Measurements from ENCODE around the gene RASA4B. TPM values are rescaled to one million over a fixed set of nuclear protein-coding genes. Genes with fewer than 3 reads are reported as not detected.

Gene RASA4B
- total and polyA plus RNA-seq, 2 experiments from 2014 or later: 0.99 to 1.5 TPM

GRCh38 chr7:102433219-102434038, 84.1 kb downstream of the RASA4B start, which contains the start of gene ORAI2:
TSS of gene ORAI2 (plus strand) at chr7:102433575. CDS start at chr7:102438957, 5,382 bp downstream.
- H2AFZ ChIP-seq: peak within 1 kb of the TSS; percentile 85; the same call in 1 of the 2 replicates

More at GRCh38 chr7:102433219-102434038, 84.1 kb downstream of the RASA4B start, which contains the start of gene ORAI2:
- Histone ChIP-seq H3K4me1 (ENCODE audit: insufficient read depth) (peaks cover 26% of the 10 kb centered on the region), H3K4me3 (peak within 1 kb of the TSS; percentile 85), H4K20me1 (replicated peaks; ENCODE audit: insufficient read depth) (no peaks in the 10 kb centered on the region), H3K4me2 (peak within 1 kb of the TSS; percentile 88), H3K27ac (ENCODE audit: low read depth) (no peak within 1 kb of the TSS), H3K79me2 (replicated peaks; ENCODE audit: insufficient read depth) (0 out of 2 replicates have a peak, but pooled peaks cover 7% of the 10 kb centered on the region), H3F3A (replicated peaks; ENCODE audit: low read depth) (no peaks in the 10 kb centered on the region; the same call in 1 of the 2 replicates), H3K36me3 (ENCODE audit: insufficient read depth) (no peaks in the 10 kb centered on the region), H3K27me3 (ENCODE audit: insufficient read depth) (no peaks in the 10 kb centered on the region), H3K9me2 (ENCODE audit: insufficient read depth) (no peaks in the 10 kb centered on the region)
- Mint-ChIP-seq H3K4me3 (peak within 1 kb of the TSS; percentile 80), H3K36me3 (ENCODE audit: low read depth) (peaks cover 4% of the 10 kb centered on the region), H3K27me3 (ENCODE audit: insufficient read depth, low read depth, poor library complexity) (peaks cover 18% of the 10 kb centered on the region), H3K4me1 (peaks cover 29% of the 10 kb centered on the region), H3K27ac (no peak within 1 kb of the TSS; the same call in 1 of the 2 replicates), H3K9me3 (no peaks in the 10 kb centered on the region)
- TF ChIP-seq POLR2AphosphoS5 (IDR thresholded peaks at IDR 0.05; ENCODE audit: low read depth) (peak; percentile 57), CREB1 (CRISPR knock-in tag; IDR thresholded peaks at IDR 0.05; ENCODE audit: low read depth) (peak; percentile 60), EZH2phosphoT487 (IDR thresholded peaks at IDR 0.05; ENCODE audit: unreplicated experiment) (no peak)
- ATAC-seq (peak; percentile 55), DNase-seq (ENCODE audit: low spot score) (peak; percentile 74)

Small RNA genes within 50 kb of the gene (microRNA-seq; reads per million reads assigned to microRNA genes)
- gene MIR4467 (not detected), gene MIR5090 (not detected)

Other genes with a start within 250 kb of the RASA4B start
- 21.9 and 30.3 TPM in 2 replicates for gene SH2B2, start 230.9 kb downstream of the RASA4B start, total RNA-seq (2014; rRNA removed; shearing (Covaris generic))
- gene SH2B2, start 230.9 kb downstream of the RASA4B start, polyA plus RNA-seq (2016; fragmentation: Nextera tagmentation; extraction: Ambion mirVana): 5.6 and 8.7 TPM in 2 replicates
- not detected in 2 replicates for gene SPDYE6, start 161.3 kb downstream of the RASA4B start, total RNA-seq (2014; rRNA removed; shearing (Covaris generic))
- gene SPDYE6, start 161.3 kb downstream of the RASA4B start, polyA plus RNA-seq (2016; fragmentation: Nextera tagmentation; extraction: Ambion mirVana): 0.97 TPM in 1 of 2 replicates, not detected in the other
- gene PRKRIP1, start 121.4 kb downstream of the RASA4B start, total RNA-seq (2014; rRNA removed; shearing (Covaris generic)): 25.4 and 29.1 TPM in 2 replicates
- 24.8 and 25.5 TPM in 2 replicates for gene PRKRIP1, start 121.4 kb downstream of the RASA4B start, polyA plus RNA-seq (2016; fragmentation: Nextera tagmentation; extraction: Ambion mirVana)
- gene ORAI2, start 84.2 kb downstream of the RASA4B start, total RNA-seq (2014; rRNA removed; shearing (Covaris generic)): 21.7 and 33.8 TPM in 2 replicates
- 6.6 and 8.6 TPM in 2 replicates for gene ORAI2, start 84.2 kb downstream of the RASA4B start, polyA plus RNA-seq (2016; fragmentation: Nextera tagmentation; extraction: Ambion mirVana)
- gene ALKBH4, start 52.9 kb downstream of the RASA4B start, total RNA-seq (2014; rRNA removed; shearing (Covaris generic)): 31.0 and 45.0 TPM in 2 replicates
- gene ALKBH4, start 52.9 kb downstream of the RASA4B start, polyA plus RNA-seq (2016; fragmentation: Nextera tagmentation; extraction: Ambion mirVana): 17.7 and 20.0 TPM in 2 replicates
- 43.3 and 55.2 TPM in 2 replicates for gene LRWD1, start 52.8 kb downstream of the RASA4B start, total RNA-seq (2014; rRNA removed; shearing (Covaris generic))
- 24.0 and 28.1 TPM in 2 replicates for gene LRWD1, start 52.8 kb downstream of the RASA4B start, polyA plus RNA-seq (2016; fragmentation: Nextera tagmentation; extraction: Ambion mirVana)
- 32.2 and 39.0 TPM in 2 replicates for gene POLR2J, start 38.9 kb downstream of the RASA4B start, total RNA-seq (2014; rRNA removed; shearing (Covaris generic))
- gene POLR2J, start 38.9 kb downstream of the RASA4B start, polyA plus RNA-seq (2016; fragmentation: Nextera tagmentation; extraction: Ambion mirVana): 167 and 190 TPM in 2 replicates
- gene UPK3BL2, start 25.9 kb upstream of the RASA4B start, total RNA-seq (2014; rRNA removed; shearing (Covaris generic)): 1.5 TPM in 1 of 2 replicates, not detected in the other
- 0.87 and 0.99 TPM in 2 replicates for gene UPK3BL2, start 25.9 kb upstream of the RASA4B start, polyA plus RNA-seq (2016; fragmentation: Nextera tagmentation; extraction: Ambion mirVana)
- gene SPDYE2, start 33.4 kb upstream of the RASA4B start, total RNA-seq (2014; rRNA removed; shearing (Covaris generic)): not detected in 2 replicates
- gene SPDYE2, start 33.4 kb upstream of the RASA4B start, polyA plus RNA-seq (2016; fragmentation: Nextera tagmentation; extraction: Ambion mirVana): 0.79 and 1.0 TPM in 2 replicates
- gene POLR2J3, start 54.8 kb upstream of the RASA4B start, total RNA-seq (2014; rRNA removed; shearing (Covaris generic)): 8.7 and 18.9 TPM in 2 replicates
- gene POLR2J3, start 54.8 kb upstream of the RASA4B start, polyA plus RNA-seq (2016; fragmentation: Nextera tagmentation; extraction: Ambion mirVana): 135 and 155 TPM in 2 replicates
- 2.4 and 4.4 TPM in 2 replicates for gene RASA4, start 99.0 kb upstream of the RASA4B start, total RNA-seq (2014; rRNA removed; shearing (Covaris generic))
- 1.6 and 2.6 TPM in 2 replicates for gene RASA4, start 99.0 kb upstream of the RASA4B start, polyA plus RNA-seq (2016; fragmentation: Nextera tagmentation; extraction: Ambion mirVana)
- 10.6 and 12.6 TPM in 2 replicates for gene UPK3BL1, start 125.0 kb upstream of the RASA4B start, total RNA-seq (2014; rRNA removed; shearing (Covaris generic))
- gene UPK3BL1, start 125.0 kb upstream of the RASA4B start, polyA plus RNA-seq (2016; fragmentation: Nextera tagmentation; extraction: Ambion mirVana): 5.0 and 7.7 TPM in 2 replicates
- gene SPDYE2B, start 132.5 kb upstream of the RASA4B start, total RNA-seq (2014; rRNA removed; shearing (Covaris generic)): not detected in 2 replicates
- 1.7 TPM in 1 of 2 replicates, not detected in the other for gene SPDYE2B, start 132.5 kb upstream of the RASA4B start, polyA plus RNA-seq (2016; fragmentation: Nextera tagmentation; extraction: Ambion mirVana)
- 0.50 and 3.8 TPM in 2 replicates for gene POLR2J2, start 153.9 kb upstream of the RASA4B start, total RNA-seq (2014; rRNA removed; shearing (Covaris generic))
- 1.5 and 3.2 TPM in 2 replicates for gene POLR2J2, start 153.9 kb upstream of the RASA4B start, polyA plus RNA-seq (2016; fragmentation: Nextera tagmentation; extraction: Ambion mirVana)
- 10.6 and 11.7 TPM in 2 replicates for gene FAM185A, start 231.2 kb upstream of the RASA4B start, total RNA-seq (2014; rRNA removed; shearing (Covaris generic))
- 3.3 and 5.7 TPM in 2 replicates for gene FAM185A, start 231.2 kb upstream of the RASA4B start, polyA plus RNA-seq (2016; fragmentation: Nextera tagmentation; extraction: Ambion mirVana)